GM18507 (cell line): ENCODE results near the gene LRMDA.
"Not testable (repeated sequence)": the region's sequence is repeated elsewhere in the genome, so short reads cannot be mapped to it uniquely, and the experiment has no call there.

Experiments used
- DNase-seq: peaks from one replicate; pipeline ENCODE4 v3.0.0; 2011; ENCODE audit warnings: low read depth; ENCODE audit not compliant: insufficient read length; ENCODE audit errors: extremely low spot score
- FAIRE-seq: peaks from 2 replicates; lab custom pipeline; 2011; peaks lifted over from hg19 to GRCh38; lab: Jason Lieb, UNC

LRMDA gene

DNA sequence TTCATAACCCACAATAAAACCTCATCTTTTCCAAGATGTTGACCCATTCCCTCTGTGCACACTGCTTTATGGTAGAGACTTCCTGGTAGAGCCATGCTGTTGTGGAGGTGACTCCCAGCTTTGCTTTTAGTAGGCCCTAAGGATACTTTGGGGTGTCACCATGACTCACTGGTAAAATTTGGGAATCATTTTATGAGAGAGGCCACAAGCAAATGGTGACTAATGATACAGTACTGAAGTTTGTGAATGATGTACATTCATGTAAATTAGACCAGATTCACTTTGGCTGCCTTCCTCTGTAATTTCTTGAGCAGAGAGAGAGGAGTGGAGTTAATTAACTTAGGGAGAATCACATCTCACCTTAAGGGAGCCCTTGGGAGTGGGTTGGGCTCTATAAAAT, 686.5 kb downstream of the LRMDA start:
- DNase-seq (no peak), FAIRE-seq (no peak)

DNA sequence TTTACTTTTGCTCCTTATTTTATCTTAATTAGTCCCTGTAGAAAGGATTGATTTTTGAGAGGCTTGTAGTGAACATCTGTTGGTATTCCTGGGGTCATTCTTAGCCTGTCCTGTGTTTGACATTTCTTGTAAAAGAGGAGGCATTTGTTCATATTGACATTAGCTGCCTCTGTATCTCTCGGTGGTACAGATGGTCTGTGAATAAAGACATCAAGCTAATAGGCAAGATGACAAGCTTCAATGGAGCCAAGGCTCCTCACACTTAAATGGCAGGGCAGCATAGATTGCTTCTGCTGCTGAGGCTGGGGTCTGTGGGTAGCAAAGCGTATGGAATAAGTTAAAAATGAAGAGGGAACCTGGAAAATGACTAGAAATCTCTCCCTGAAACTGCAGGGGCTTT, 687.6 kb downstream of the LRMDA start:
- DNase-seq, result no peak
- FAIRE-seq, result no peak

DNA sequence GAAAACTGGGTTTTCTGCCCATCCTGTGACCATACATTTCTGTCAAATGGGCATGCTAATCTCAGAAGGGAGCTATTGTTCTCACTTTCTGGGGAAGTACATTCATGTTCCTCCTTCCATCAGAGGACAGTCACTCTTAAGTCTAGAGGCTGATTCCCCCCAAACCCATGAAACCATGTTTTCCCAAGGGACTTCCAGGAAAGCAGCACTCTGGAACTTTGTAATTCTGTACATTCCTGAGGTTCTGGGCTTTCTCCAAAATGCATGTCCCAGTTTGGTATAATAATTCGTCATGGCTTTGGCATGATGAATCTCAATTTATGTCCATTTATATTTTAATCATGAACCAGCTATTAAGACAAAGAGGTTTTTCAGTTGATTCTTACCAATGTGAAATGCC, 688.1 kb downstream of the LRMDA start:
- no peak for FAIRE-seq
- no peak for DNase-seq

DNA sequence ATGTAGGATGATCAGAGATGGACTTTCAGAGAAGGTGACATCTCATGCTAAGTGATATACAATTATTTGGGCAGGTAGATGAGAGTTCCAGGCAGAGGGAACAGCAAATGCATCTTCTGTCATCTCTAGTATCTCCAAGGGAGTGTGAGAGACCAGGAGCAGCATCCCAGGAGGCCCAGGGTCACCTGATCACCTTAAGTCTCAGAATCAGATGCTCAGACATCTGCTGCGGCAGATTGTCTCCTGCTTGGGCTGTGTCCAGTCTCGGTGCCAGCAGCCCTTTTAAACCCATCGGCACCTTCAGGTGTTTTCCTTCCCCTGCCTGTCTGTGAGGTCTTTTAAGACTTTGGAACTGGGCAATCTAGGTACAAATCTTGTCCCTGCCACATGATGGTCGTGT, 690.6 kb downstream of the LRMDA start:
- FAIRE-seq (no peak), DNase-seq (no peak)

DNA sequence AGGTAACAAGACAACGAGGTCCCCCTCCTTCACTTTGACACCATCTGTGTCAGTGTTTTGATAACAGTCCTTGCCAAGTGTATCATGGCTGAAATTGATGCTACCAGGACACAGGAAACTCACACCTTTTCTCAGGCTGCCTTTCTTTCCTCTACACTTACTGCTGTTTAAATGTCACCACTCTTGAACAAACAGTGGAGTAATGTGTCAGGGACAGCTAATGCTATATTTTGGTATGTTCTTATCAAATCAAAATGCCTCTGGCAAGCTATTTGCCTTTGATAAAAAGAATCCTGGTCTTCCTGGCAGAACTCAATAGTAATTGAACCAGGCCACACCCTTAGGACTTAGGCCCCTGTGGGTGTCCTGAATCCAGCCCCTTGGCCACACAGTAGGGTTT, 692.9 kb downstream of the LRMDA start:
- FAIRE-seq, result no peak

DNA sequence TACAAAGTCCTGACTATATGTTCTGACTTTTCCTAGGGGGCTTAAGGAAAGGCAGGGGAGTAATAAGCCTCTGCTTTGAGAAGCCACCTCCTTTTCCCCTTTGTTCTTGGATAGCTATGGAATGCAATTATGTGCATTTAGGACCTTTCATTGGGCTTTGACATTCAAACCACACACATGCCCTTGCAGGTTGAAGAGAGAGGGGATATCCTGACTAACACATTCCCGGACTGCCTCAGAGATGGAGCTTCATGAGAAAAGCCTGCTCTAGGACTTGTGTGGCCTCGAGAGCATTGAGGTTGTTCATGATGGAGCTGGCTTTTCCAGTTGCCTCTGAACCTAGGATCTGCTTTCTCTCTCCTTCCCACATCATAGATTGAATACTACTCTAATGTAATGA, 694.5 kb downstream of the LRMDA start:
- DNase-seq, result no peak
- FAIRE-seq, result no peak

More for the DNA sequence above, 692.9 kb downstream of the LRMDA start:
- DNase-seq, result no peak

DNA sequence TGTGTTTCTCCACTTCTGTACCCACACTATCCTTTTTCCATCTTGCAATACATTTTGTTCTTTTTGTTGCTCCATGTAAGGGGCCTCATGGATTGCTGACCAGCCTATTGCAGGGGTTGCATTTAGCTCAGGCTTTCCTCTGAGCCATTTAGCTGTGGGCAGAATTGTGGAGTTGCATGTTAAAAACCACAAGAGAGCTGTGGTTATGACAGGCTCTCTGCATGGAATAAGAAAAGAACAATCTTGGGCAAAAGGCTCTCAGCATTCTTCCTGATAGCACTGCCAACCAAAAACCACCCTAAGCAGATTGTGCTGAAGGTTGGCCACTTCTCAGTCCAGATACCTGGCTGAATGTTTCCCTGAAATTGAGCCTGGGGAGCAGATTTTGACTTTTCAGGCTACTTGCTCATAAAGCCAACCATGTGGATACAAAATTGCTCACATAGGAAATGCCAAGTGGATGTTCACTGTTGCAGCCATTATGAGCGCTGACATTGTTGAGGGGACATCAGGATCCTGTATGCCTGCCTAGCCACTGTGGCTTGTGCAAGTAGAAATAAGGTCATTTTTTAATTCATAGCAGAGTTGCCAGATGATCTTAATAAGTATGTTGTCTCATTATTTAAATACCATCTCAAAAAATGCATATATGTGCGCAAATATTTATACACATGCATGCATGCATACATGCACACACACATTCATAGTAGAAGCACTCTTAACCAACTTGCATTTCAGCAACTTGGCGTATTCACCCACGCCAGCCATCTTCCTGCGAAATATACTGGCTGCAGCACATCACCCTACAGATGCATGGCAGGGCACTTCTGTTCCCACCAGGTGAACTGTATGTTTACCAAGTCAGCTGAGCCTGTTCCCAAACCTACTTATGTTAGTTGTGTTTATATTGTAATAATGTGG, 695.4 kb downstream of the LRMDA start:
- no peak for DNase-seq
- FAIRE-seq, result no peak

DNA sequence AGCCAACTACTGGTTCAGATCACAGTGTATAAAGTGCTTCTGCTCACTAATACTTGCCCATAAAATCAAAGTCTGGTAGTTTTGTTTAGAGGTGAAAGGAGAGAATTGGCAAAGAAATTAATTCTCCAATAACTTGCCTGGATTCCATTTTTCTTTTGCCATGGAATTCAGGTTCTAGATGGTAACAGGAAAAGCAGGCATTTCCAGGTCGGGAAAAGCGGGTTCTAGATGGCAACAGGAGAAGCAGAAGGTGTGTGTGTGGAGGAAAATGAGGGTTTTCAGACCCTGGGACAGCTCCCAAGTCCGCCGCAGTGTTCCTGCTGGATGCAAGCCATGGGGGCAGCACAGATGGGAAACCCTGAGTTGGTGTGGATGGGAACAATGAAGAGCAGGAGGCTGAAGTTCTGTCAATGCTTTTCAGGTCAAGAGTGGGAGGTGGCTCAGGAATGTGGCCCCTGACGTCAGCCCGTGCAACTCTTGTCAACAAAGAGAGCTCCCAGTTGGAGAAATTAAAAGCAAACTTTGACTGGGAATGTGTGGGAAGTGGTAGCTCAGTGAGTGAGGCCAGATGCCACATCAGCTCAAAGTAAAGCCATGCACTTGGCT, 696.7 kb downstream of the LRMDA start:
- no peak for DNase-seq
- FAIRE-seq, result no peak

DNA sequence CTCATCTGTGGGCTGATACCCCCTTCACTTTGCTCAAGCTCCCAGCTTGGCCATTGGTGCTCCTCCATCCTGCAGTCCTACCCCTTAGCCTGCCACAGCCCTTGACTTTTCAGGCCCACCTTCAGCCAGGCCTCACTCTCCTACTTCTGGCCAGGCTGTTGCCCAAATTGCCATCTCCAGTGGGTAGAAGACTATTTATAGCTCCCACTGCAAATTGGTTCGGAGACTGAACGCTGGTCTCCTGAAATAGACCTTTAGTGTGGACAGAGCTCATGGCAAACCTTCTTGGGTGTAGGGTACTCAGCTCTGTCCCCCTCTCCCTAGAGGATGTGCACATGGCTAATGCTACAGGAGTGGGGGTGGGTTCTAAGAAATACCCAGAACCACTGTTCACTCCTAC, 697.8 kb downstream of the LRMDA start:
- FAIRE-seq, result no peak

DNA sequence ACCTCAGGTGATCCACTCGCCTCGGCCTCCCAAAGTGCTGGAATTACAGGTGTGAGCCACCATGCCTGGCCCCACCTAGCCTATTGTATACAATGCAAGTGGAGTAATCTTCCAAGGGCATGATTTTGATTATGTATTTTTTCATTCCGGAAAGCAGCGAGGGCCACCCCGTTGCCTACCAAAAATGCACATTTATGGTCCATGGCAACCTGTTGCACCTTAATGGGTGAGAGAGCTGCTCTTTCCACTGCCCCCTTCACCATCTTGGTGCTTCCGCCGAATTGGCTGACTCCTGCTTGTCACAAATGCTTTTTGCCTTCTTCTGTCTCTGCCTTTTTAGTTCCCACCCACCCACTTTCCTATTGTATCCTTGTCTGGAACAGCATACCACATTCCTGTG, 699.5 kb downstream of the LRMDA start:
- no peak for FAIRE-seq
- DNase-seq, result no peak

More for the DNA sequence above, 697.8 kb downstream of the LRMDA start:
- no peak for DNase-seq

DNA sequence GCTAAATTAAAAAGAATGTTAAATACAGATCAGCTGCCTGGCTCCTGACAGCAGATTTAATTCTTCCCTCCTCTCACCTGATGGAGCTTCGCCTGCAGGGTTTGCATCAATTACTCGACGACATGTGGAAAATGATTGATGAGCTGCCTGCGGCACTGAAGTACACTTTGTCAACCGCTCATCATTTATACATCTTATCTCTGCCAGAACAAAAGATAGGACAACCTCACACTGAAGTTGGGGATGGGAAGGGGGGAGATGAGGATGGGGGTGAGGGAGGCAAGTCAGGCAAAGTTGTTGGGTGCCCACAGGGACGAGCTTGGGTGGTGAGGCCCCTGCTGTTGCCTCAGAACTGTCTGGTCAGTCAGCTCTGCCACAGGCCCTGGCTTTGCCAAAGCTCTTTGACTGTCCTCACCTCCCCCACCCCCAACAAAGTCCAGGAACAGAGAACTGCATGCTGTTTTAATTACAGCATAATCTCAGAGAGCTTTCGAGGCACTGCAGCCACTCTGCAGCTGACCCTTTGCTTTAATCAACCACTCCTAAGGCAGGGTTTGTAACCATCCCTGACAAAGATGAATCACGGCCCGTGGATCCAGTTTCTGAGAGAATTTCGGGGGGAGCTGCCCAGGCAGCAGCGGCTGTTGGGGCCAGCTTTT, 702.3 kb downstream of the LRMDA start:
- DNase-seq (no peak), FAIRE-seq (no peak)

DNA sequence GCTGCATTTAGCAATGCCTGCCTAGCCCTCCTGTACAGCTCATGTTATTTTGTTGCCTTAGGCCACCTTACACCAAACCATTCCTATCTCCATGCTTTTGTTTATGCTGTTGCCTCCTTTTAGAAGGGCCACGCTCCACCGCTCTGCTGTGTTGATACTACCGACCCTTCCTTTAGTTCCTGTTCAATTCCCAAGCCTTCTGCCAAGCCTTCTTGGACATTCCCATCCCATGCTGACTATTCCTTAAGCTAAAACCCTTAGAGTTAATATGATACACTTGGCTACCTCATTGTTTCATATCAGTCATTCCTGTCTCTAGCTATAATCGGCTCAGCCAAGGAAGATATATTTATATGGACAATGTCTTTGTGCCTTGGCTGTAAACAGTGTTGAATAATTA, 705.5 kb downstream of the LRMDA start:
- FAIRE-seq (no peak), DNase-seq (no peak)

DNA sequence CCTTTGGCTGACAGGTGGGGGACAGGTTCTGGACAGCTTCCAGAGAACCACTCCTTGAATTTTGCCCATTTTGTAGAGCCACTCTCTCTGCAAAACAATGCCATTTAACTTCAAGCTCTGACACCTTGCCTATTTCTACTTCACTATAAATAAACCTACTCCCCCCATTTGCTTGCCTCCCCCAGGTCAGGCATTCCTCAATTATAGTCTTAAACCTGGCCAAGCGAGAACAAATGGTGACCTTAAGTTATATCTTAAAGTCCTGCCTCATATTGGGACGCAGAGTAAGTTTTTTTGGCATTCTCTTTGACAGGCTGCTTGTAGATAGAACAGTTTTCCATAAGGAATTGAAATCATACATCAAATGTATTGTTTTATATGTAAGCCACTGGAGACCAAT, 706.9 kb downstream of the LRMDA start:
- DNase-seq (no peak), FAIRE-seq (no peak)

DNA sequence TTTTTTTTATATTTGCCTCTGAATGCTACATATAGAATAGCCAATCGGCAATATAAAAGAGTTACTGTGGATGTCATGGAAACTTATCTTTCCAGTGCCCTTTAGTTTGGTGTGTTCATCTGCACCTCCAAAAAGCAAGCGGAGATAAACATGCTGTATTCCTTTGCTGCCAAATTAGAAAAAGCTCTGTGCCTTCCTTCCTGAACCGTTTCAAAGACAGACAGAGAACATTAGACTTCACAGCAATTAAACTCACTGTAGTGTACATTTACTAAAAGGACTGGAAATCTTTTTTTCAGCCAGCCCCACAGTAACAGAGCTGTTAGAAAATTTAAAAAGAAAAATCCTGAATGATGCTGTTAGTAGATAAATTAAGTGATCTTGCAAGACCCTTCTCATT, 707.5 kb downstream of the LRMDA start:
- FAIRE-seq (no peak), DNase-seq (no peak)

DNA sequence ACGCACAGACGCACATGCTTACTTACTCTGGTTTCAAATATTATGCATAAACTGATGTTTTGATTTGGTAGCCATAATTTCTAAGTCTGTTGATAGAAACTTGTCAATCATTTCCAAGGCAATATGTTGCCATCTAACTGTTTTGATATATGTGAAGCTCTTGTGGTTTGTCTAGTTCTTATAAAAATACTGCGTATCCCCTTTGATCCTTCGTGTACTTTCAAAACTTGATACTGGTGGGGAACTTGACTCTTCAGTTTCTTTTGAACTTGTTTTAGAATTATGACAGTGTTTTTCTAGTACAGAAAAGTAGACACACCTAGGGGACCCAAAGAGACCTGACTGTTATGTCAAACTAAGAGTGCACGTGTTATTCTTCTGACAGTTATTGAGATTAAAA, 708.0 kb downstream of the LRMDA start:
- DNase-seq (no peak), FAIRE-seq (no peak)

DNA sequence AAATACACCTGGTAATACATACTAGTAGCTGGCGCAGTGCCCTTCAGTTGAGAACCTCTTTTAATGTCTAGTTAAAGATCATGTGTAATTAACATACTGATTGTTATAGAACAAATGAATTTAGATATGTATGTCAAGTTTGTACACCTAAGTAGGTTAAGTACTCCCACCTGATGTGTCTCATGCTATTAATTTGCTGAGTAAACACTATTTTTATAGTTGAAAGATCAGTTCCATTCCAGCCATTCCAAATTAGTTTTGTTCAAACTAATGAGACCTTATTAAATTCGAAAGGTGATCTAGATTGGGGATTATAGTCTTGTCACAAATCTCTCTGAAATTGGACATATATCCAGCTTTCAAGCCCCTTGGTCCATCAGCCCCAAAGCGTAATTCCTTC, 710.0 kb downstream of the LRMDA start:
- FAIRE-seq (no peak), DNase-seq (no peak)

DNA sequence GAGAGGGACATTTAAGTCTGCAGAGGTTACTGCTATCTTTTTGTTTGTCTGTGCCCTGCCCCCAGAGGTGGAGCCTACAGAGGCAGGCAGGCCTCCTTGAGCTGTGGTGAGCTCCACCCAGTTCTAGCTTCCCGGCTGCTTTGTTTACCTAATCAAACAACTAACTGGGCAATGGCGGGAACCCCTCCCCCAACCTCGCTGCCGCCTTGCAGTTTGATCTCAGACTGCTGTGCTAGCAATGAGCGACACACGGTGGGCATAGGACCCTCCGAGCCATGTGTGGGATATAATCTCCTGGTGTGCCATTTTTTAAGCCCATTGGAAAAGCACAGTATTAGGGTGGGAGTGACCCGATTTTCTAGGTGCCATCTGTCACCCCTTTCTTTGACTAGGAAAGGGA, 716.8 kb downstream of the LRMDA start:
- not testable (repeated sequence) for FAIRE-seq, DNase-seq

DNA sequence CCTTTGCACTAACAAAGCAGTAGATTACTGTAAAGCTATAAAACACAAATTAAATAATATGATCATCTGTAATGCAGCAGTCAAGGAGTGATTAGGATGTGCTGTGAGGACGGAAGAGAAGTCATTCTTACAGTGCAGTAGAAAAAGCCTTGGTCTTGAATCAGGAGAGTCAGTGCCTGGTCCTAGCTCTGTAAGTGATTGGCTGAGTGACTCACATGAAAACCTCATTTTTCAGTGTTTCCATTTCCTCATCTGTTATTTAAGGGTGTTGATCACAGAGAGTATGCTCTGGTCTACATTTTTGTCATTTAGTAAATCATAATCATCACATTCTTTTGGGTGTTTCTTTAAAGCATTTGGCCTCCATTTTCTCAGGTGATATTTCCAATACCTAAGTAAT, 717.8 kb downstream of the LRMDA start:
- FAIRE-seq, result no peak
- DNase-seq, result no peak

DNA sequence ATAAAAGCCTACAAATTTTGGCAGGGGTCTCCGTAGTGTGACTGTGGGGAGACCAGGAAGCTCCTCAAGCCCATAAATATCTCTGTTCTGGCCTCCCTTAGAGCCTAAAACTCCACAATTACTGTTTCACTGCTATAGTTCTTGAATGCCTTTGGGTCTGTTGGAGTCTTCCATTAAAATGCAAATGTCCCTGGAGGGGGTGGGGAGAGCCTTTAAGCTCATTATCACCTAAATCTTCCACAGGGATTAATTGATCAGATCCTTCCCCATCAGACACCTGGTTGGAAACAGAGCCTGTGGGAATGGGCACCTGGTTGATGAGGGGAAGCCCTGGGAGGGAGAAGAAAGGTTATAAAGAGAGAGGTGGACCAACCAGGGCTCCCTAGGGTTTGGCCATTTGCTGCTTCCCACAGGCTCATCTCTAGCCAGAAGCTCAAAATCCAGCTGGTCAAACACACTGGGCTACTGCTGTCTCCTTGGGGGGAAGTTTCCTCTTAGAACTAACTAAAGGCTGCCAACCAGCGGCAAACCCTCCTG, 718.2 kb downstream of the LRMDA start:
- DNase-seq (no peak), FAIRE-seq (no peak)

DNA sequence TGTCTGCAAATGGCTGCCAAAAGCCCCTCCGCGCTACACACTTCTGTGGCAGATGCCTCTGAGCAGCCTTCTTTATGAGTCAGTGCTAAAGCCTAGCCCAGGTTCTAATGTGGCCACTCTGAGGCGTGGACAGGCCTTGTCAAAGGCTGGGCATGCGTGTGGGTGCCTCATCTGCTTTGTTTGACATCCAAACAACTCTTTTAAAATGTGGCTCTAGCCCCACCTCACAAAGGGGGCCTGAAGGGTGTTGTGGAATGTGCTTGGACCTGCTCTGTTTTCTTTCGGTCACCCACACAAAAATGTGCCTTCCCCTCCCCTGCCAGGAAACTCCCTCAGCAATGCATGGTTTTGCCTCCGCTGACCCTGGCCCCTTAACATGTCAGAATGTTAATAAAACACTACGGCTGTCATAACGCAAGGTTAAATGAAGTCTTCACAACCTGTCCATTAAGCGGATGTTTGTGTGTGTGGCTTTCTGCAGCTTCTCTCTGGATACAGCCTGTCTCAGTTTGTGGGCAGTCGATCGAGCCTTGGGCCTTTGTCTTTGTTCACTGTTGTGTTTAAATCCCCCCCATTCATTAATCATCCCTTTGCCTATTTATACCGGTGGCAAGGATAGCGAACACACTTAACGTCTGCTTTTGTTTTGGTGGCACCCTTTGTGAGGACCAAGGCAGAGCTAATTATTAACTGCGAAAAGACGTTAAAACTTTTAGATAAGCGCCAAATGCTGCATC, 718.9 kb downstream of the LRMDA start:
- FAIRE-seq, result no peak
- no peak for DNase-seq
